HG03565 (cell line): ENCODE measurements around the gene ZNF566.

Experiments used
- ATAC-seq: cut with Tn5 transposase; IDR thresholded peaks from one replicate; pipeline ENCODE4 v1.9.1; 2021; ENCODE audit warnings: mild to moderate bottlenecking, moderate library complexity; ENCODE audit not compliant: unreplicated experiment

Gene ZNF566

DNA sequence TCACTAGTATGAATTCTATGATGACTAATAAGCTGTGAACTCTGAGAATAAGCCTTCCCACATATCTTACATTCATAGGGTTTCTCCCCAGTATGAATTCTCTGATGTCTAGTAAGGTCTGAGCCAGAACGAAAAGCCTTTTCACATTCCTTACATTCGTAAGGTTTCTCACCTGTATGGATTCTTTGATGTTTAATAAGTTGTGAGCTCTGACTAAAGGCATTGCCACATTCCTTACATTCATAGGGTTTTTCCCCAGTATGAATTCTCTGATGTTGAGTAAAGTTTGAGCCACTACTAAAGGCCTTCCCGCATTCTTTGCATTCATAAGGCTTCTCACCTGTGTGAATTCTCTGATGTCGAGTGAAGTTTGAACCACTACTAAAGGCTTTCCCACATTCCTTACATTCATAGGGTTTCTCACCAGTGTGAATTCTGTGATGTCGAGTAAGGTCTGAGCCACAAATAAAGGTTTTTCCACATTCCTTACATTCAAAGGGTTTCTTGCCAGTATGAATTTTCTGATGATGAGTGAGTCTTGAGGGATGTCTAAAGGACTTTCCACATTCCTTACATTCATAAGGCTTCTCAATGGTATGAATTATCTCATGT, 40.2 kb downstream of the ZNF566 start:
- ATAC-seq: no peak

DNA sequence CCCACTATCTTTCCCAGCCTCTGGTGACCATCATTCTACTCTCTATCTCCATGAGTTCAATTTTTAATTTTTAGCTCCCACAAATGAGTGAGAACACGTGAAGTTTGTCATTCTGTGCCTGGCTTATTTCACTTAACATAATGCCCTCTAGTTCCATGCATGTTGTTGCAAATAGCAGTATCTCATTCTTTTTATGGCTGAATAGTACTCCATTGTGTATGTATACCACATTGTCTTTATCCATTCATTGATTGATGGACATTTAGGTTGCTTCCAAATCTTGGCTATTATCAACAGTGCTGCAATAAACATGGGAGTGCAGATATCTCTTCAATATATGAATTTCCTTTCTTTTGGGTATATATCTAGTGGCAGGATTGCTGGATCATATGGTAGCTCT, 48.0 kb downstream of the ZNF566 start:
- no peak for ATAC-seq

DNA sequence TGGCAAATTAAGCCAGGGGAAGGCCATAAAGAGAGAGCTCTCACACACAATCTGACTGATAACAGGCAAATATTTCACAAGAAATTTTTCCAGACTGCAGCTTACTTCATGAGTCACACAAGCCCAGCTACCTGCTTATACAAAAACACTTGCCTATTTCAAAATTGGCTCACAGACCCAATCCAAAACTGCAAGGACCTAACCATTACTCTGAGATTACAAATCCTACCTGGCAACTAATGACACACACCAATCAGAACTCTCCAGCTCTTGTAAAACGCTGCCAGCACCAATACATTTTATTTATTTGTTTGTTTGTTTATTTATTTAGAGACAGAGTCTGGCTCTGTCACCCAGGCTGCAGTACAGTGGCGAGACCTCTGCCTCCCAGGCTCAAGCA, 52.8 kb downstream of the ZNF566 start:
- ATAC-seq: no peak

DNA sequence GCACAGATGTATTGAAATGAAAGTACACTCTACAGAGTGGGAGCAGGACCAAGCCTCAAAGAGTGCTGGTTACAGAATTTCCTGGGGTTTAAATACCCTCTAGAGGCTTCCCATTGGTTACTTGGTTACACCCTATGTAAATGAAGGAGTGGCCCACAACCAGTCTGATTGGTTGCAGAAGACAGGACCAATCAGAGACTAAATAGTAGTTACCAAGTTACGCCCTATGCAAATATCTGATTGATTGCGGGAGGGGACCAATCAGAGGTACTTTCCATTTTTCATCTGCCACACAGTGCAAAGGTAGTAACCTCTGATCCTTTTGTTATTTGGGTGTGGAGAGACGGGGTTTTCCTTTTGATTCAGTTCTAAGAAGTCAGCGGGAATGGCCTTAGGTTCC, 65.4 kb downstream of the ZNF566 start:
- ATAC-seq: no peak

DNA sequence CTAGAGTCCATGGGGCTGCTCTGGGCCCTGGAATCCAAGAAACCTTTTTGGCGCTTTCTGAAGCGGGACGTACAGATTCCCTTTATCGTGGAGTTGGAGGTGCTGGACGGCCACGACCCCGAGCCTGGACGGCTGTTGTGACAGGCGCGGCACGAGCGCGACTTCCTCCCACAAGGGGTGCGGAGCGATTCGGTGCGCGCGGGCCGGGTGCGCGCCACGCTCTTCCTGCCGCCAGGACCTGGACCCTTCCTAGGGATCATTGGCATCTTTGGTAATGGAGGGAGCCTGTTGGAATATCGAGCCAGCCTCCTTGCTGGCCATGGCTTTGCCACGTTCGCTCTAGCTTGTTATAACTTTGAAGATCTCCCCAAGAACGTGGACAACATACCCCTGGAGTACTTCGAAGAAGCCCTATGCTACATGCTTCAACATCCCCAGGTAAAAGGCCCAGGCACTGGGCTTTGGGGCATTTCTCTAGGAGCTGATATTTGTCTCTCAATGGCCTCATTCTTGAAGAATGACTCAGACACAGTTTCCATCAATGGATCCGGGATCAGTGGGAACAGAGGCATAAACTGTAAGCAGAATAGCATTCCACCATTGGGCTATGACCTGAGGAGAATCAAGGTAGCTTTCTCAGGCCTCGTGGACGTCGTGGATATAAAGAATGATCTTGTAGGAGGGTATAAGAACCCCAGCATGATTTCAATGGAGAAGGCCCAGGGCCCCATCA, 67.4 kb downstream of the ZNF566 start:
- no peak for ATAC-seq

DNA sequence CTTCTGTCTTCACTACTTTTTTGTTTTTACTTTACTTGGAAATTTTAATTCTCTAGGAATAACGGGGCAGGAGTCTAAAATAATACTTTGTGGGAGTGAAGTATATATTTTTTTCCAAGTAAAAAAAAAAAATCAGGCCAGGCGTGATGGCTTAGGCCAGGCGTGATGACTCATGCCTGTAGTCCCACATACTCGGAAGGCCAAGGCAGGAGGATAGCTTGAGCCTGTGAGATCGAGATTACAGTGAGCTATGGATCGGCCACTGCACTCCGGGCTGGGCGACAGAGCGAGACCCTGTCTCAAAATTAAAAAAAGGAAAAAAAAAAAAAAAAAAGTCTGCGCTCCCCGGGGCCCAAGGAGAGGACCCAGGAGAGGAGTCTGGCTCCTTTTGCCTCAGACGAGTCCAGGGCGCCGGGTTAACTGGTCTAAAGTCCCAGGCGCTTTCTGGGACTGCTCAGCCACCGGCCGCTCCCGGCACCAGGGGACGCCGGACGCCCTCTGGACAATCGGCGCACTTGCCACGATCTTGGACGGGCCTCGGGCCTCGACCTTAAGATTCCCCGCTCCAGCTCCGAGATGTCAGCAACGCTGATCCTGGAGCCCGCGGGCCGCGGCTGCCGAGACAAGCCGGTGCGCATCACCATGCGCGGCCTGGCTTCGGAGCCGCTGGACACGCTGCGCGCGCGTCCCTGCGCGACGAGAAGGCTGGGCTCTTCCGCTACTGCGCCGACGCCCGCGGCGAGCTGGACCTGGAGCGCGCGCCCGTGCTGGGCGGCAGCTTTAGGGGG, 68.2 kb downstream of the ZNF566 start:
- no peak for ATAC-seq

DNA sequence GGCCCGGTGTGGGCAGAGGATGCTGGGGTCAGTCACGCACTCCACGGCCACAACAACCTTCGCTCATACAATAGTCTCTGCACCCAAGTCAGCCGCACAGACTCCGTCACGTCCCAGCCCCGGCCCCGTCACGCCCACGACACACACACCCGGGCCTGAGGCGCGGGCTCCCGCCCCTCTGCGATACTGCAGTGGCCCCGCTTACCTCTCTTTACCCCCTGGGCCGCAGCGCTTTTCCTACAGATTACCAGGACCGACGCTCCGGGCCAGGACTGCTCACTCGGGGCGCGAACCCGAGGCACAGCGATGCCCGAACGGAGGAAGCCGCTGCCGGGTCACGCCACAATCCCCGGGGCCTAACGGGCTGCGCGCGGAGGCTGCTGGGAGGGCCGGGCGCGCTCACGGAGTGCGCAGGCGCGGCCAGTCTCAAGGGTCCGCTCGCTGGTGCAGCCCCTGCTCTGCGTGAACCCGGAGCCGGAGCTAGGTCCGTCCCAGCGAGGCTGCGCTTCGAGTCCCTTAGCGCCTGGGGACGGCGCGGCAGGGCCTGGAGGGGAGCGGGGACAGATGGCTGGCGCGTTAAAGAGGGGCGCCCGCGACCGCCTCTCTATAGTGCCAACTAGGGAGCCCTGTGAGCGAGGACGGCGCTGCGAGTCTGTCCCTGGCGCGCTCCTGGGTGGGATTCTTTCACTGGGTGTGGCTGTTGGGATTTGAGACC, 70.9 kb downstream of the ZNF566 start, which contains the start of gene ZFP82:
TSS of gene ZFP82 (minus strand) at position 358 of the 715 bp plus-strand sequence. CDS start 8,855 bp downstream, outside the sequence.
- ATAC-seq: peak; percentile 89

DNA sequence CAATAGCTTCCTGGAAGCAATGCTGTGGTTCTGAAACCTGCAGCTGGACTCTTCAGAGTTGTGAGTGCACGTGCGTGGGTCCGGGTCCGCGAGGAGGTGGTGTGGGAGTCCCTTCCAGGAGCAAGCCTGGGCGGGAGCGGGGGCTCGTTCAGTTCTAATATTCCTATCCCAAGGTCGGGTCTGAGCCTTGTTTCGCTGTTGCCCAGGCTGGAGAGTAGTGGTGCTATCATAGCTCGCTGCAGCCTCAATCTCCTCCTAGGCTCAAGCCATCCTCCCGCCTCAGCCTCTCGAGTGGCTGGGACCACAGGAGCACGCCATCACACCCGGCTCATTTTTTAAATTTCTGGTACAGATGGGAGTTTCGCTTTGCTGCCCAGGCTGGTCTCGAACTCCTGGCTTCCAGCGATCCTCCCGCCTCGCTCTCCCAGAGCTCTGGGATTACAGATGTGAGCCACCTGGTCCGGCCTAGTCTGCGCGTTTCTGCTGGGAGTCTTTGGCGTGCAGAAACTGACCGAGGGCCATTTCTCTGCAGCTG, 71.5 kb downstream of the ZNF566 start:
- no peak for ATAC-seq

DNA sequence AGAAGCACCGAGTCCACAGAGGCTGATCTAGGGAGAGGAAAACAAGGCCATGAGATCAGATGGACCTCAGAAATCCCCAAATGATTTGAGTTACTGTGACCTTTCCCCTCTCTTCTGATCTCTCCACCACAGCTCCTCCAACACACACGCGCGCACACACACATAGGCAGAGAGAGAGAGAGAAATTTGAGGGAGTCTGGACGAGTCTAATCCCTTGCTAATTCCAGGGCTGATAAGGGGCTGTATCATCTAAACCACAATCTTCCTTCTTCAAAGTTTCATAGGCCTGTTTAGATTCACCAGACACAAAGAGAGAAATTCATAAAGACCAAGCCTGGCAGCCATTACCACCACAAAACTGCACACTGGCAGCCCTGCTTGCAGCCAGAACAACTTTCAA, 79.5 kb downstream of the ZNF566 start:
- no peak for ATAC-seq

DNA sequence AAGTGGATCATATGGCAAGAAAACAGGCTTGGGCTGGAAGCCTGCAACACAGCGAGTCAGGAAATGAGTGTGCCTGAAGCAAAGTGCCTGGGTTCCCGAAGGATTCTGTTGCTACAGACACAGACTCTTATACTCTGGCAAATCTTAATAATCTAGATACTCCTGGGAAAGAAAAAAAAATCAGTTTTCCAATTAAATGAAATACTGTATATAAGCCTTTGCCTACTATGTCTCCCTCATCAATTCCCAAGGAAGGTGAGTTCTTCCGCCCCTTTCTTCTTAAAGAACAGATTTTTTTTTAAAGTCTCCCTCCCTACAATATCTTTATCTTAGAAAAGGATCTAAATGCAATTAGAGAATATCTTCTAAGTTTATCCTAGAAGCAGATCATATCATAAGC, 81.3 kb downstream of the ZNF566 start:
- no peak for ATAC-seq

DNA sequence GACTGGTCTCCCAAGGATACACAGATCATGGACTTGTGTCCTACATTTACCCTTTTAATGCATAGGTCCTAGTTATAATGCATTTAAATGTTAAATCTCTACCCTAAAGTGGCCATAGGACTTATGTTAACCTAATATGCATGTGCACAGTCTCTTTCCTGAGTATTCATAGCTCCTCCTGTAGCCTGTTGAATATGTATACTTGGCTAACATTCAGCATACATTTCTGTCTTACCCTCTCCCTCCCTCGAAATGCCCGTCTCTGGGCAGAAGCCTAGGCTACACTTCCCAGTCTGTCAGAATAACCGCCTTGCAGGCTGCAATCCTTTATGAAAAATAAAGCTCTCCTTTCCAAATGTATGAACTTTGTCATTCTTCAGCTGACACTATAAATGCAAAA, 84.9 kb downstream of the ZNF566 start:
- no peak for ATAC-seq

DNA sequence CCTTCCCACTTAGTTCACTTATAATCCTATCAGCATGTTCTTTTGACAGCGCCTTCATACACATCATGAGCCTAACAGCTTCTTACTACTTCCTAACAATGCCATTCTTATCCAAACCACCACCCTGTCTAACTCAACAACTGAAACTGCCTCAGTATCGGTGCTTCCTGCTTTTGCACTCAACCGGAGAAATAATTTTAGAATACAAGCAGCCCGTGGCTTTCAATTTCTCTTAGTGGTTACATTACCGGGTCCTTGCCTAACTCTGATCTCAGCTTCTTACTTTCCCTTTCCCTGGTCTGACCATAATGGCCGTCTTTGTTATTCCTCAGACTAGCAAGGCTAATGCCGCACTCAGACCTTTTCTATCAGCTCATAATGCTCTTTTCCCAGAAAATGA, 87.9 kb downstream of the ZNF566 start:
- ATAC-seq: no peak

DNA sequence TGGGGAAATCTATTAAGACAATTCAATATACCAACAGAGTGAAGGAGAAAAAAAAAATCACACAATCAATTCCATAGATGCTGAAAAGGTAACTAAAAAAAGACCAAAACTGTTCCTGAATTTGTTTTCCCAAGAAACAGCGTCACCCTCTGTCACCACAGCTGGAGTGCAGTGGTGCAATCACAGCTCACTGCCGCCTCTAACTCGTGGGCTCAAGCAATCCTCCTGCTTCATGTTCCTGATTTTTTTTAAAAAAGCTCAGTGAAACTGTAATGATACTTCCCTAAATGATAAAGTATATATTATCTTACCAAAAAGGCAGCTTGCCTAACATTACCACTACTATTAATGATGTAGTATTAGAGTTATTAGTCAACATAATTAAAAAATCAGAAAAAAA, 90.8 kb downstream of the ZNF566 start:
- no peak for ATAC-seq
